ENCODE results near the gene HNRNPK. TPM values are rescaled to one million over a fixed set of nuclear protein-coding genes. Genes with fewer than 3 reads are reported as not detected.

Gene HNRNPK
- total RNA-seq, 2 donors from 2014 or later, result 273 to 345 TPM

DNA sequence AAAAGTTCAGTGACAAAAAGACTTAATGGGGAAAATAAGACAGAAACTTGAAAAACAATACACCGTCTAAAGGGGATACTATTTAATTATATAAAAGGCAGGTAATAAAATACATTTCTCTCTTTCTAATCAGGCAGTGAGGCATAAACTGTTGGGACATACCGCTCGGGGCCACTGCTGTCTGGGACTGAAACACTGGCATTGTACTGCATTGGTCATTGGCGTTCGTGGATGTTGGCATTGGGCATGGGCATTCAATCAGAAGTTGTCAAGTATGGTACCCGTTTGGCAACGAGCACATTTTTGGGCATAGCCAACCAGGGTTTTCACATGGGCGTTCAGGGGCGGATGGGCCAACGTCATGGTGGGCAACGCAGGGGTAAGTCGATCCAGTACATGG is 4.7 kb downstream of the HNRNPK start:
- Histone ChIP-seq H3K27ac (no peak overlapping the region), H3K4me1 (peaks cover 0 to 37% of the 10 kb centered on the region in 2 donors), H3K9me3 (no peaks in the 10 kb centered on the region), H3K27me3 (no peaks in the 10 kb centered on the region), H3K4me3 (no peak overlapping the region), H3K36me3 (peaks cover 76% of the 10 kb centered on the region)
- DNase-seq (ENCODE audit: low spot score), result no peak
- TF ChIP-seq, protein P1, sequence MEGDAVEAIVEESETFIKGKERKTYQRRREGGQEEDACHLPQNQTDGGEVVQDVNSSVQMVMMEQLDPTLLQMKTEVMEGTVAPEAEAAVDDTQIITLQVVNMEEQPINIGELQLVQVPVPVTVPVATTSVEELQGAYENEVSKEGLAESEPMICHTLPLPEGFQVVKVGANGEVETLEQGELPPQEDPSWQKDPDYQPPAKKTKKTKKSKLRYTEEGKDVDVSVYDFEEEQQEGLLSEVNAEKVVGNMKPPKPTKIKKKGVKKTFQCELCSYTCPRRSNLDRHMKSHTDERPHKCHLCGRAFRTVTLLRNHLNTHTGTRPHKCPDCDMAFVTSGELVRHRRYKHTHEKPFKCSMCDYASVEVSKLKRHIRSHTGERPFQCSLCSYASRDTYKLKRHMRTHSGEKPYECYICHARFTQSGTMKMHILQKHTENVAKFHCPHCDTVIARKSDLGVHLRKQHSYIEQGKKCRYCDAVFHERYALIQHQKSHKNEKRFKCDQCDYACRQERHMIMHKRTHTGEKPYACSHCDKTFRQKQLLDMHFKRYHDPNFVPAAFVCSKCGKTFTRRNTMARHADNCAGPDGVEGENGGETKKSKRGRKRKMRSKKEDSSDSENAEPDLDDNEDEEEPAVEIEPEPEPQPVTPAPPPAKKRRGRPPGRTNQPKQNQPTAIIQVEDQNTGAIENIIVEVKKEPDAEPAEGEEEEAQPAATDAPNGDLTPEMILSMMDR (IDR thresholded peaks at IDR 0.05), result no peak

DNA sequence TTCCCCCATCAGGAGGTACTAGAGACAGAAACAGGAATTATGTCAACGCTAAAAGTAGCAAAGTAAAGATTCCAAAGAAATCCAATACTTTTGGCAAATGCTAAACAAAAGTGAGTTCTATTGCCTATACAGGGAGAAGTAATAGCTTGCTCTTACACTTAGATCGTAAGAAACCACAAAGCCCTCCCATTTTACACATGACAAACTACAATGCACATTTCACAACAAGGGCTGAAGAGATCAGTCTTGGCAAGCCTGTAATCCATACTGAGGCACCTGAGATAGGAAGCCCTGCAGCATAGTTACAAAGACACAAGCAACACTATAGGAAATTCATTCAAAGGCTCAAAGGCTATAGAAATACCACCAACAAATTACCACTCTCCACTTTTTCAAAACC is 7.7 kb downstream of the HNRNPK start:
- Histone ChIP-seq H3K9me3 (no peaks in the 10 kb centered on the region), H3K36me3 (peaks cover 90% of the 10 kb centered on the region), H3K4me1 (peaks cover 0 to 27% of the 10 kb centered on the region in 2 donors), H3K27me3 (no peaks in the 10 kb centered on the region), H3K4me3 (no peak overlapping the region), H3K27ac (no peak overlapping the region)
- TF ChIP-seq, protein P1 (IDR thresholded peaks at IDR 0.05), result no peak
- no peak for DNase-seq (ENCODE audit: low spot score)

DNA sequence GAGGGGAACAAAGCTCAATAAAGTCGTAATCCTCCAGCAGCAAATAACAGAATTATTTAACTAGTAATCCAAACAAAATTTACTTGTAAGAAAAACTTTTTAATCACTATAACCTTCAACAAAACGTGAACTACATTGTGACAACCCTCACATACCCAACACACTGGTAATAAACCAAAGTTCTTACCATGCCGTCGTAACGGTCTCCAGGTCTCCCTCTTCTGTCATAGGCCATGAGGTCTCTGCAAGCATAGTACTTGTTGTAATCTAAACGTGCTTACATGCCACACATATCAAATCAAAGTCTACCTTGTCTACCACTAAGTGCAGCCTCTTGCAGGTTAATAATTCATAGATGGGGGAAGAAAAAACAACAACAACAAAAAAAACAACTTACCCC is 8.5 kb downstream of the HNRNPK start:
- Histone ChIP-seq H3K27ac (no peak overlapping the region), H3K9me3 (no peaks in the 10 kb centered on the region), H3K4me1 (peaks cover 0 to 19% of the 10 kb centered on the region in 2 donors), H3K27me3 (no peaks in the 10 kb centered on the region), H3K4me3 (no peak overlapping the region), H3K36me3 (peaks cover 82% of the 10 kb centered on the region)
- no peak for DNase-seq (ENCODE audit: low spot score)
- TF ChIP-seq, protein P1 (IDR thresholded peaks at IDR 0.05), result no peak

DNA sequence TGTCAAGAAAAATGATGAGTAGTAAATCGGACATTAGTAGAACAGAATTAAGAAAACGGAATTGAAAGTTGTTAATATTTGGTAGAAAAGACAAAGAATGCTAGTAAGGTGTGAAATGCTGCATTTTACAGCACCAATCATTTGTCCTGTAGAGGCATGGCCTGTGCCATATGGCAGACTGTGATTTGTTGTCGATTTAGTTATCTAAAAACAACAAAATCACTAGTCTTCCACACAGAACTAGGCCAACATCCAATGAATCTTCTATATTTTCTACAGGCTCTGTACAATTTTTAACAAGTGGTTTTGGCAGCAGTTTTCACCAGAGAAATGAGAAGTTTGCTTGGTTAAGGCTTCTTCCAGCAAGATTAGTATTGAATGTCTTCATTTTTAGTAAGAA is 10.4 kb downstream of the HNRNPK start:
- Histone ChIP-seq H3K27me3 (no peaks in the 10 kb centered on the region), H3K36me3 (peaks cover 64% of the 10 kb centered on the region), H3K9me3 (no peaks in the 10 kb centered on the region), H3K27ac (no peak overlapping the region), H3K4me1 (peaks cover 0 to 6% of the 10 kb centered on the region in 2 donors), H3K4me3 (no peak overlapping the region)
- TF ChIP-seq, protein P1 (IDR thresholded peaks at IDR 0.05), result no peak
- no peak for DNase-seq (ENCODE audit: low spot score)

DNA sequence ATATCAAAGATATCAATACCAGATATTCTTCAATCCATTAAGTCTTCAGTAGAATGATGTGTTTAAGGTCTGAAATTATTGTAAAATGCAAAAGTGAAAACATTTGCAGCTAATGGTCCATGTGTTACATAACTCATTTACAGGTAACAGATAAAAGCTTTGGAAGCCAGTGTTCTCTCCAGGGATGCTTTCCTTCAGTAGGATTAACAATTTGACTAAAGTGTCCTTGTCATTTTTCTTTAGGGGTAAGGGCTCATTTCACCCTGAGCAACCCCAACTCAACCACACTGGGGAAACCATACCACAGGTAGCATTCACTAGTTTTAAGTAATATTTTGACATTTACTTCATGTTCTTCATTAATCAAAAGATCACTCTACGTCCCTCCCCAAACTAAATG is 12.9 kb downstream of the HNRNPK start:
- no peak overlapping the region for H3K27ac ChIP-seq
- peaks cover 38% of the 10 kb centered on the region for H3K36me3 ChIP-seq
- no peak for DNase-seq (ENCODE audit: low spot score)
- H3K27me3 ChIP-seq, result no peaks in the 10 kb centered on the region
- H3K9me3 ChIP-seq, result no peaks in the 10 kb centered on the region
- no peak overlapping the region for H3K4me3 ChIP-seq
- H3K4me1 ChIP-seq, result peaks cover 0 to 3% of the 10 kb centered on the region in 2 donors
- TF ChIP-seq, protein P1 (IDR thresholded peaks at IDR 0.05), result no peak

DNA sequence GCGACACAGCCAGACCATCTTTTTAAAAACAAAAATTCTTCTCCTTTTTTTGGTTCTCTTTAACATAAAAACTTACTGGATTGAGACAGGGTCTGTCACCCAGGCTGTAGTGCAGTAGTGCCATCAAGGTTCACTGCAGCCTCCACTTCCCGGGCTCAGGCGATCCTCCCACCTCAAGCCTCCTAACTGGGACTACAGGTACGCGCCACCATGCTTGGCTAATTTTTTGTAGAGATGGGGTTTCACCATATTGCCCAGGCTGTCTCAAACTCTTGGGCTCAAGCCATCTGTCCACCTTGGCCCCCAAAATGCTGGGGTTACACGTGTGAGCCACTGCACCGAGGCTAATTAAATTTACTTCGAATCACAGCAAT is 13.8 kb downstream of the HNRNPK start:
- Histone ChIP-seq H3K36me3 (peaks cover 29% of the 10 kb centered on the region), H3K27me3 (no peaks in the 10 kb centered on the region), H3K4me3 (no peak overlapping the region), H3K9me3 (no peaks in the 10 kb centered on the region), H3K4me1 (peaks cover 0 to 3% of the 10 kb centered on the region in 2 donors), H3K27ac (no peak overlapping the region)
- TF ChIP-seq, protein P1 (IDR thresholded peaks at IDR 0.05), result no peak
- DNase-seq (ENCODE audit: low spot score), result no peak
